ENCODE data around the gene UNC13D.

DNA sequence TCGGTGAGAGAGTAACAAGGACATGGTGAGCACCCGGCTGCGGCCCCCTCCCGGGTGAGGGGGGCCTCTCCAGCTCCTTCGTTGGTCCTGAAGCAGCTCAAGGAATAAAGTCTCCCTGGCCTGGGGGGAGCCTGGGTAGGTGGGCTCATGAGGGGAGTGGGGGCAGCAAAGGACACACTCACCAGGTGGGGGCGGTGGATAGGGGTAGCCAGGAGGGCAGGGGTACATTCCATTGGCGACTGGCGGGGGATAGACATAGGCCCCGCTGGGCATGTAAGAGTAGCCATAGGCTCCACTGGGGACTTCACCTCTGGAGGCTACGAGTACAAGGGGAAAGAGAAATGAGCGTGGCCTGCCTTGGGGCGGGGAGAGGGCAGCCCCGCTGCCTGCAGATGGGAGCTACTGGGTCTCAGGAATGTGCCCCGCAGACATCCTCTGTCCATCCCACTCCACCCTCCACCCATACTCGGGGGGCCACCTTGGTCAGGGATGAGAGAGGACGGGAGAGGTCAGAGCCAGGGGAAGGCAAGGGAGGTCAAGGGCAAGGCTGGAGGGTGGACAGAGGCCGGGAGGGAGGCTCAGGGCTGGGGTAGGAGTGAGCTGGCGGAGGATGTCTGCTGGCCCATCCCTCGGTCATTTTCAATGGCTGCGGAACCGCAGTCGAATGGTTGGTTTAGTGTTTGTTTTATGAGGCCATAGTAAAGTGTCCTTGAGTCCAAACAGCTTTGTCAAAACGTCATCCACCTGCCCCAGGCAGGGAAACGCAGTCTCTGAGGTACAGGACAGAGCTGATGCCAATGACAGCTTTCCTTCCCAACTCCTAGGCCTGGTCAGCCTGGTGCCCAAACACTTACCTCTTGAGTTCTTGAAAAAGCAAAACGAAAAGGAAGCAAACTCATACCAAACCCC lies 3.7 kb upstream of the UNC13D start:
- TF ChIP-seq POLR2A (IDR thresholded peaks at IDR 0.05; ENCODE audit: low read depth, low read length) (no peak), POLR2AphosphoS5 (IDR thresholded peaks at IDR 0.05; ENCODE audit: low read depth, low read length) (no peak), TAF1 (IDR thresholded peaks at IDR 0.05; ENCODE audit: low read depth, low read length) (no peak)
